Peyer's patch (tissue), 4 donors: Measurements from ENCODE around the gene MYBPH.

ENCODE experiments used
- CTCF ChIP-seq, 6 experiments: fragments of 450-650 bp in 4 of 6; fragments of 200-600 bp in 2 of 6; sonication (generic) in 1 of 6; IDR thresholded peaks; one replicate each; pipeline ENCODE4 v1.5.1; 2017 to 2019; ENCODE audit warnings: antibody characterized with exemption in 6 of 6, mild to moderate bottlenecking in 3 of 6, moderate library complexity in 1 of 6
- POLR2A ChIP-seq, 2 donors: fragments of 450-650 bp; IDR thresholded peaks; one replicate each; pipeline ENCODE4 v1.5.1; 2017; ENCODE audit warnings: antibody characterized with exemption in 2 of 2, mild to moderate bottlenecking in 2 of 2, moderate library complexity in 2 of 2

- TF ChIP-seq CTCF (IDR thresholded peaks at IDR 0.05) (no peak), POLR2A (IDR thresholded peaks at IDR 0.05) (no peak)
Measured at GRCh38 chr1:203153051-203153988, 22.3 kb downstream of the MYBPH start.
